HEK293 (cell line): Measurements from ENCODE around the gene KCNAB2.

Experiments used
- CTCF ChIA-PET: fragments of 350-600 bp; formaldehyde crosslinking; extraction: SDS; loops from one replicate; lab custom pipeline; 2021; ENCODE audit warnings: antibody characterized with exemption; lab: Yijun Ruan, JAX
- POLR2A ChIA-PET: fragments of 300-600 bp; formaldehyde crosslinking; extraction: SDS; loops from one replicate; lab custom pipeline; 2020; ENCODE audit warnings: antibody characterized with exemption, inconsistent platforms; lab: Yijun Ruan, JAX
- H3K27ac ChIP-seq: fragments of 200-500 bp; sonication (Bioruptor generic); 2 replicates; pipeline ENCODE4 v1.5.1; 2014; ENCODE audit warnings: low read depth, low read length, control low read depth, inconsistent platforms; ENCODE audit errors: extremely low read depth
- H3K36me3 ChIP-seq, 2 experiments: fragments of 200-500 bp in 1 of 2; sonication (Bioruptor generic) in 1 of 2; 1 replicate in 1 of 2; 2 replicates in 1 of 2; pipeline ENCODE4 v1.5.1; 2014 to 2017; ENCODE audit warnings: inconsistent platforms in 2 of 2, low read length in 2 of 2; ENCODE audit not compliant: control insufficient read depth in 2 of 2, insufficient read depth in 1 of 2
- H3K4me1 ChIP-seq: fragments of 200-500 bp; sonication (Bioruptor generic); 2 replicates; pipeline ENCODE4 v1.5.1; 2014; ENCODE audit warnings: mild to moderate bottlenecking, low read length, inconsistent platforms; ENCODE audit not compliant: control insufficient read depth, insufficient read depth
- H3K4me3 ChIP-seq: 2 replicates; pipeline ENCODE4 v1.5.1; 2011; ENCODE audit warnings: low read depth, mild to moderate bottlenecking, control low read depth, low read length, moderate library complexity
- H3K9me3 ChIP-seq: fragments of 200-500 bp; sonication (Bioruptor generic); 2 replicates; pipeline ENCODE4 v1.5.1; 2014; ENCODE audit warnings: low read depth, low read length, inconsistent platforms; ENCODE audit not compliant: control insufficient read depth, insufficient read depth
- GLIS2 ChIP-seq: fragments of 450-650 bp; formaldehyde crosslinking; IDR thresholded peaks from 2 replicates; pipeline ENCODE4 v1.5.1; 2016; ENCODE audit warnings: missing biosample characterization, missing genetic modification characterization
- KLF10 ChIP-seq: fragments of 450-650 bp; IDR thresholded peaks from 2 replicates; pipeline ENCODE4 v1.5.1; 2018; ENCODE audit warnings: missing biosample characterization, mild to moderate bottlenecking, missing genetic modification characterization
- PRDM1 ChIP-seq: fragments of 450-650 bp; formaldehyde crosslinking; IDR thresholded peaks from 2 replicates; pipeline ENCODE4; 2016; ENCODE audit warnings: missing biosample characterization, missing genetic modification characterization
- RBAK ChIP-seq: fragments of 450-650 bp; formaldehyde crosslinking; IDR thresholded peaks from 2 replicates; pipeline ENCODE4 v1.5.1; 2016; ENCODE audit warnings: missing biosample characterization, missing genetic modification characterization
- SETDB1 ChIP-seq: IDR thresholded peaks from one replicate; pipeline ENCODE4 v1.6.1; 2017; ENCODE audit warnings: mild to moderate bottlenecking, low read length, moderate library complexity, mixed read lengths; ENCODE audit not compliant: insufficient read length
- ZBTB17 ChIP-seq: fragments of 450-650 bp; formaldehyde crosslinking; IDR thresholded peaks from 2 replicates; pipeline ENCODE4 v1.5.1; 2016; ENCODE audit warnings: missing biosample characterization, missing genetic modification characterization
- ZFP3 ChIP-seq: fragments of 450-650 bp; formaldehyde crosslinking; IDR thresholded peaks from 2 replicates; pipeline ENCODE4 v1.5.1; 2016; ENCODE audit warnings: low read depth, missing biosample characterization, missing genetic modification characterization
- ZFP41 ChIP-seq: fragments of 450-650 bp; formaldehyde crosslinking; IDR thresholded peaks from 2 replicates; pipeline ENCODE4 v1.5.1; 2016; ENCODE audit warnings: missing biosample characterization, missing genetic modification characterization, borderline replicate concordance
- ZNF138 ChIP-seq: fragments of 450-650 bp; formaldehyde crosslinking; IDR thresholded peaks from 2 replicates; pipeline ENCODE4 v1.5.1; 2016; ENCODE audit warnings: missing biosample characterization, missing genetic modification characterization, borderline replicate concordance
- ZNF202 ChIP-seq: fragments of 450-650 bp; formaldehyde crosslinking; IDR thresholded peaks from 2 replicates; pipeline ENCODE4 v1.5.1; 2016; ENCODE audit warnings: missing biosample characterization, missing genetic modification characterization, borderline replicate concordance
- ZNF26 ChIP-seq: fragments of 450-650 bp; formaldehyde crosslinking; IDR thresholded peaks from 2 replicates; pipeline ENCODE4 v1.5.1; 2016; ENCODE audit warnings: missing biosample characterization, missing genetic modification characterization
- ZNF280D ChIP-seq: fragments of 450-650 bp; formaldehyde crosslinking; IDR thresholded peaks from 2 replicates; pipeline ENCODE4 v1.5.1; 2016; ENCODE audit warnings: missing biosample characterization, missing genetic modification characterization
- ZNF398 ChIP-seq: fragments of 450-650 bp; formaldehyde crosslinking; IDR thresholded peaks from 2 replicates; pipeline ENCODE4 v1.5.1; 2017; ENCODE audit warnings: missing biosample characterization, missing genetic modification characterization
- ZNF449 ChIP-seq: fragments of 450-650 bp; formaldehyde crosslinking; IDR thresholded peaks from 2 replicates; pipeline ENCODE4 v1.5.1; 2017; ENCODE audit warnings: missing biosample characterization, mild to moderate bottlenecking, missing genetic modification characterization, moderate library complexity
- ZNF514 ChIP-seq: fragments of 450-650 bp; formaldehyde crosslinking; IDR thresholded peaks from 2 replicates; pipeline ENCODE4 v1.5.1; 2016; ENCODE audit warnings: missing biosample characterization, missing genetic modification characterization
- ZNF670 ChIP-seq: fragments of 450-650 bp; formaldehyde crosslinking; IDR thresholded peaks from 2 replicates; pipeline ENCODE4 v1.5.1; 2016; ENCODE audit warnings: missing biosample characterization, missing genetic modification characterization, low read depth

The KCNAB2 gene

GRCh38 chr1:6116137-6116536 is 70.4 kb downstream of the KCNAB2 start (continued):
- TF ChIP-seq ZNF449 (tag by site-specific recombination) (no peak), GLIS2 (no peak), ZNF514 (tag by site-specific recombination) (no peak), ZFP3 (tag by site-specific recombination) (no peak), ZNF202 (no peak), ZNF138 (tag by site-specific recombination) (no peak), ZNF26 (tag by site-specific recombination) (no peak), KLF10 (tag by site-specific recombination) (no peak), PRDM1 (tag by site-specific recombination) (no peak), ZBTB17 (no peak), ZNF670 (tag by site-specific recombination) (no peak), ZNF280D (no peak), ZFP41 (tag by site-specific recombination) (no peak), RBAK (tag by site-specific recombination) (no peak)

GRCh38 chr1:6117064-6117463 is 71.4 kb downstream of the KCNAB2 start:
- CTCF ChIA-PET: interaction anchor here (0.7 to 1.8 kb wide), 4 partner anchors 8 to 114 kb away, joined by 3 to 9 read pairs (median 4); no protein-coding TSS in a partner anchor

More at GRCh38 chr1:6117064-6117463, 71.4 kb downstream of the KCNAB2 start:
- no peak overlapping the region for H3K4me3 ChIP-seq
- POLR2A ChIA-PET: no interaction called here
- no peaks in the 10 kb centered on the region for H3K9me3 ChIP-seq
- no peak overlapping the region for H3K27ac ChIP-seq
- TF ChIP-seq ZNF398 (tag by site-specific recombination): no peak
- TF ChIP-seq SETDB1: peak; percentile 83
- no peaks in the 10 kb centered on the region for H3K36me3 ChIP-seq
- no peaks in the 10 kb centered on the region for H3K4me1 ChIP-seq
